ENCODE measurements around the gene HOXA10.

Gene HOXA10

DNA sequence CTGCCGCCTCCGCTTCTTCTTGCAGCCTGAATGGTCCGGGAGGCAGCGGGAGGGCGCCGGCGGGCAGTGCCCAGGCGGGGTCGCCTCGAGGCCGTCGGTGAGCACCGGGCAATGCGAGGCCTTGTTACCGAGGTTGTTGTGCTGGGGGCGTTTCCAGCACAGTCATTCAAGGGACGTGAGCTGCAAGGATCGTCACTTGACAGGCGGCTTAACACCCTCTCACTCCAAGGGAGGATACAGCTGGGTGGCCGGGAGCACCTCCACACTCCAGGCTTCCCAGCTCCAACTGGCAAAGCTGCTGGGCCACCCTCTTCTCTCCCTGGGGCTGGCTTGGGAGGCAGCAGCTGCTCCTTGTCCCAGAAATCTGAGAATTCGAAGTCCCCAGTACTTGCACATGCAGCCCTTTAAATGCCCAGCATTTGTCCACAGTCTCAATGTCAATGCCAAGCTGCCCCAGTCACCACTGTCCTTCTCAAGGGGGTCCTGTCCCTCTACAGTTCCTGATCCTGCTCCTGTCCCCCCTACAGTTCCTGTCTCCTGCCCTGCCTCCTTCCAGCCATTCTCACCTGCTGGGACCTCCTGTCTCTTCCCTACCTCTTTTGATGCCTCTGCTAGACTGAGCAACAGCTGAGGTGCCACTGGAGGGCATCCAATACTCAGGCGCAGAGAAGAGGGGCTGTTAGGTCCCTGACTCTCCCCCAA lies 15.3 kb upstream of the HOXA10 start:
- TF ChIP-seq SIN3A (IDR thresholded peaks at IDR 0.05; ENCODE audit: borderline replicate concordance, insufficient read depth, low read length) (no peak), FOXP2 (optimal IDR thresholded peaks at IDR 0.05; ENCODE audit: borderline replicate concordance, extremely low read depth, extremely low read length, insufficient read depth) (no peak), POLR2AphosphoS5 (IDR thresholded peaks at IDR 0.05; ENCODE audit: low read depth, low read length) (no peak), TAF1 (IDR thresholded peaks at IDR 0.05; ENCODE audit: borderline replicate concordance, insufficient read depth, low read length) (no peak)
- TF ChIP-seq, protein P1, sequence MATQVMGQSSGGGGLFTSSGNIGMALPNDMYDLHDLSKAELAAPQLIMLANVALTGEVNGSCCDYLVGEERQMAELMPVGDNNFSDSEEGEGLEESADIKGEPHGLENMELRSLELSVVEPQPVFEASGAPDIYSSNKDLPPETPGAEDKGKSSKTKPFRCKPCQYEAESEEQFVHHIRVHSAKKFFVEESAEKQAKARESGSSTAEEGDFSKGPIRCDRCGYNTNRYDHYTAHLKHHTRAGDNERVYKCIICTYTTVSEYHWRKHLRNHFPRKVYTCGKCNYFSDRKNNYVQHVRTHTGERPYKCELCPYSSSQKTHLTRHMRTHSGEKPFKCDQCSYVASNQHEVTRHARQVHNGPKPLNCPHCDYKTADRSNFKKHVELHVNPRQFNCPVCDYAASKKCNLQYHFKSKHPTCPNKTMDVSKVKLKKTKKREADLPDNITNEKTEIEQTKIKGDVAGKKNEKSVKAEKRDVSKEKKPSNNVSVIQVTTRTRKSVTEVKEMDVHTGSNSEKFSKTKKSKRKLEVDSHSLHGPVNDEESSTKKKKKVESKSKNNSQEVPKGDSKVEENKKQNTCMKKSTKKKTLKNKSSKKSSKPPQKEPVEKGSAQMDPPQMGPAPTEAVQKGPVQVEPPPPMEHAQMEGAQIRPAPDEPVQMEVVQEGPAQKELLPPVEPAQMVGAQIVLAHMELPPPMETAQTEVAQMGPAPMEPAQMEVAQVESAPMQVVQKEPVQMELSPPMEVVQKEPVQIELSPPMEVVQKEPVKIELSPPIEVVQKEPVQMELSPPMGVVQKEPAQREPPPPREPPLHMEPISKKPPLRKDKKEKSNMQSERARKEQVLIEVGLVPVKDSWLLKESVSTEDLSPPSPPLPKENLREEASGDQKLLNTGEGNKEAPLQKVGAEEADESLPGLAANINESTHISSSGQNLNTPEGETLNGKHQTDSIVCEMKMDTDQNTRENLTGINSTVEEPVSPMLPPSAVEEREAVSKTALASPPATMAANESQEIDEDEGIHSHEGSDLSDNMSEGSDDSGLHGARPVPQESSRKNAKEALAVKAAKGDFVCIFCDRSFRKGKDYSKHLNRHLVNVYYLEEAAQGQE (IDR thresholded peaks at IDR 0.05; ENCODE audit: insufficient read depth in 1 of 2, low read depth in 2 of 2, low read length in 2 of 2) = no peak

DNA sequence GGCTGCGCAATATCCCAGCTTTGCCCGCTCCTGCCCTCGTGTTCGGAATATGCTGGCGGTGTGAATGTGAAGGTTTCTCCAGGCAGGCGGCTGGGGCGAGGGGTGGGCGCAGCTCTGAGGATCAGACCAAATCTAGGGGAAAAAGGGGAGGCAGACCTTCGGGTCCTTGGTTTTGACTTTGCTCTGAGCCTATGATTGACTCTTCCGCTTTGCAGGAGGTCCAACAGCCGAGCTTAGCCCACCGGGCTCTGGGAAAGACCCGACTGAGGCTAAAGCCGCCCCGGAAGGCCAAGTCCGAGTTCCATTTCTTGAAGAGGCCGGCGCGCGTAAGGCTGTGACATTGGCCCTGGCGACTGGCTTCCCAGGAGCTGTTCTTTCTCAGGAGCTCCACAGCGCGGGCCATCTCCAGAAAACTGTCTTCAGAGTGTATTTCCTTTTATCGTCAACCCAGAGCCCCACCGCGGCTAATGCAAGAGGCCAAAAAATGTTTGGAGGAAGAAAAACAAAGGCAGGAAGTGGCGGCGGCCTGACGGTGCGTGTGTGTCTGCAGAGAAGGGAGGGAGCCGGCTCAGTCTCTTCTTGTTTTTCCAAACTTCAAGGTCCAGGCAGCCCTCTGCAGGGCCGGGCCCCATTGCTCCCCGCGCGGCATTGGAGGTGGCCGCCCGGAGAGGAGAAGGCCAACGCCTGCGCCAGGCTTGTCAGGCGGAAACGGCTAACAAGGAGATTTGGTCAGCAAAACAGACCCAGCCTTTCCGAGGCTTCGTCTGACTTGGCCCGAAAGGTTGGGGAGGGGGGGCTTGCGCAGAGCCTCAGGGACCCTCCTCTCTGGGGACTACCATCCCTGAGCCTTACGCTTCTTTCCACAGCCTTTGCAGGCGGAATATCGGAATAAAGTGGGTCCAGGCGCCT lies 14.5 kb upstream of the HOXA10 start:
- no peak for TF ChIP-seq SIN3A (IDR thresholded peaks at IDR 0.05; ENCODE audit: borderline replicate concordance, insufficient read depth, low read length)
- no peak for TF ChIP-seq POLR2AphosphoS5 (IDR thresholded peaks at IDR 0.05; ENCODE audit: low read depth, low read length)
- no peak for TF ChIP-seq TAF1 (IDR thresholded peaks at IDR 0.05; ENCODE audit: borderline replicate concordance, insufficient read depth, low read length)
- TF ChIP-seq, protein P1 (IDR thresholded peaks at IDR 0.05; ENCODE audit: insufficient read depth in 1 of 2, low read depth in 2 of 2, low read length in 2 of 2) = no peak
- TF ChIP-seq FOXP2 (optimal IDR thresholded peaks at IDR 0.05; ENCODE audit: borderline replicate concordance, extremely low read depth, extremely low read length, insufficient read depth) = no peak

DNA sequence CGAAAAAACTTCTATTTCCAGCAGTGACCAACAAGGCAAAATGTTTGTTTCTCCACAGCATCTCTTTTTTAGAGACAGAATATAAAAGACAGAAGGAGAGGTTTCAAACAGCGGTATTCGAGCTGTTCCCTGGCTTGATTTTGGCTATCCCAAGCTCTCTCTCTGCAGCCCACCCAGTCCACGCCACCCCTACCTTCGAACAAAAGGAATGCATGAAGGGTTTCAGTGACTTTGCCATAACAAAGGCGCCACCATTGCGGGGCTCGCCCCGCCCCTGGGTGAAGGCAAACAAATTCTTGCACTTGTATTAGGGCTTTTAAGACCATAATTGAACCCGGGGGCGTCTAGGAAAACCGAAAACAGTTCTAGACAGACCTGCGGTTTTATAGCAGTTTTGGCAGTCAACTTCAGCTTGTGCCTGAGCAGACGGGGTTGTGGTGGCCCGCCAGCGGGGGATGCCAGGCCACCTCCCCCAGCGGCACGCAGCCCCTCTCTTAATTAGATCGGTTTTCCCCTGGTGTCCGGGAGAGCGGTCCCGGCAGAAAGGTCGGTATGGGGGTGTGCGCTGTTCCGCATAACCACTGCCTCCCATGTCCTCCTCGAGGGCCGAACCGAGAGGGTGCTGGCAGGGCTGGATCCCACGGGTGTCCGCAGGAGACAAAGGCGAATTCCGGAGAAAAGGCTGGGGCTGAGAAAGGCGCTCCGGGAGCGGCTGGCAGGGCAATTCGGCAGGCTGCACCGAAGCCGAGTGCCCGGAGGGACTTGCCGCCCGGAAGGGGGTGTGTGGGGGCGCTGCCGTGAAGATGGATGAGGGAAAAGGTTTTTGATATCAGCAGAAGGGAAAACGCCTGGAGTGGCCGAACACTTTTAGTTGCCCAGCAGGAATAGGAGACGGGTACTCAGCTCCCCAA lies 13.6 kb upstream of the HOXA10 start:
- no peak for TF ChIP-seq POLR2AphosphoS5 (IDR thresholded peaks at IDR 0.05; ENCODE audit: low read depth, low read length)
- TF ChIP-seq, protein P1 (IDR thresholded peaks at IDR 0.05; ENCODE audit: insufficient read depth in 1 of 2, low read depth in 2 of 2, low read length in 2 of 2) = no peak
- no peak for TF ChIP-seq FOXP2 (optimal IDR thresholded peaks at IDR 0.05; ENCODE audit: borderline replicate concordance, extremely low read depth, extremely low read length, insufficient read depth)
- no peak for TF ChIP-seq TAF1 (IDR thresholded peaks at IDR 0.05; ENCODE audit: borderline replicate concordance, insufficient read depth, low read length)
- no peak for TF ChIP-seq SIN3A (IDR thresholded peaks at IDR 0.05; ENCODE audit: borderline replicate concordance, insufficient read depth, low read length)

DNA sequence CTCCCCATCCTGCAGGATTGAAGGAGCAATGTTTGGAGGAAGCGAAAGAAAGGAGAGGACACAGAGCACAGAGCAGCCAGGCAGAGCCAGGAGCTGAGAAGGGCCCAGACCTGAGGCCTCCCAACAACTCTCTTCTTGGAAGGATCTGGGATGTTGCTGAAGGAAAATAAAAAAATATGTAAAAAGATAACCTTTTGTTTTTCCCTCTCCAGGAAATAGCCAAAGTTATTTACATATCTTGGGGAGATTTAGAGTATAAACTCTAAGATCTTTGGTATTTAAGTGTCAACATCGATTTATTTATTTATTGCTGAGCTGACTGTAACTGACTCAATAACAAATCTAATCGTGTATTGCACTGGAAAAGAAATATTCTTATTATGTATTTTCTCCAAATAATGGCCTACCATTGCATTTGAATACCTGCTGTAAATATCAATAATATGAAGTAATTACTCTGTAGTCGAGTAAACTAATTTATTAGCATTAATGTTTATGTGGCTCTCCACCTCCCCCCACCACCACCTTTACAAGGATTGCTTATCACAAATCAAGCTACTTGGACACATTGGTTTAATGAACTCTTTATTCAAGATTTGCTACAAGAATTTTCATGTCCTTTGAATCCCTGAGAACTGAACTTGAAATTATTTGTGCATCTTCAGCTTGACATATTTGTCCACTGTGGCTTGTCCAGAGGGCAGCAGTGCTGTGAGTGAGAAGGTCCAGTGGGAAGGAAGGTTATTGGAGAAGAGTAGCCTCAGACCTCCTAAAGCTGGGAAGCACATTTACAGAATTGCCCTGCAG lies 12.8 kb upstream of the HOXA10 start:
- TF ChIP-seq SIN3A (IDR thresholded peaks at IDR 0.05; ENCODE audit: borderline replicate concordance, insufficient read depth, low read length) (no peak), TAF1 (IDR thresholded peaks at IDR 0.05; ENCODE audit: borderline replicate concordance, insufficient read depth, low read length) (no peak), FOXP2 (optimal IDR thresholded peaks at IDR 0.05; ENCODE audit: borderline replicate concordance, extremely low read depth, extremely low read length, insufficient read depth) (no peak), POLR2AphosphoS5 (IDR thresholded peaks at IDR 0.05; ENCODE audit: low read depth, low read length) (no peak)
- TF ChIP-seq, protein P1 (IDR thresholded peaks at IDR 0.05; ENCODE audit: insufficient read depth in 1 of 2, low read depth in 2 of 2, low read length in 2 of 2) = no peak
